ENCODE data around the gene KNSTRN.

The KNSTRN gene

DNA sequence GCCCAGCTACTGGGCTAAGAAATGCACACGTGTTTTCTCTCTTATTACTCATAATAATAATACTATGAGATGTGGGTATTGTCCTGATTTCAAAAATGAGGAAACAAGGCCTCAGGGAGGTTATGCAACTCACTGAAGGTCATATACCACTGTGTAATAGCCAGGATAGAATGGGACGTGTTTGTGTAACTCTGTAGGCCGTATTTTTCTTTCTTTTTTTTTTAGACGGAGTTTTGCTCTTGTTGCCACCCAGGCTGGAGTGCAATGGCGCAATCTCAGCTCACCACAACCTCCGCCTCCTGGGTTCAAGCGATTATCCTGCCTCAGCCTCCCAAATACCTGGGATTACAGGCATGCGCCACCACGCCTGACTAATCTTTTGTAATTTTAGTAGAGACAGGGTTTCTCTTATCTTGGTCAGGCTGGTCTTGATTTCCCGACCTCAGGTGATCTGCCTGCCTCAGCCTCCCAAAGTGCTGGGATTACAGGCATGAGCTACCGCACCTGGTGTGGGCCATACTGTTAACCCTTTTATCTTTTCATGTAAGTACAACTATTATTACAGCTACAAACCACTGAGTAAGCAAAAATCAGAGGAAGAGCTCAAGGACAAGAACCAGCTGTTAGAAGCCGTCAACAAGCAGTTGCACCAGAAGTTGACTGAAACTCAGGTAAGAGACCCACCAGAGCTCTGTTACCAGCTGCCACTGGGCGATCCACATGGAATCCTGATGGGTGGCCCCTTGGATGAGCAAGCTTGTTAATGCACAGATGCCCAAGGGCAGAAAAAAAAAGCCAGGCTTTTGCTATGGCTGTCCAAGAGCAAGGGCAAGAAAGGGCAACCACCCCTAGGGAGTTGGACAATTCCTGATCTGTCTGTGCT is 6.7 kb downstream of the KNSTRN start:
- H3K36me3 ChIP-seq (ENCODE audit: control insufficient read depth, insufficient read depth, low read length), result peaks cover 96% of the 10 kb centered on the region

DNA sequence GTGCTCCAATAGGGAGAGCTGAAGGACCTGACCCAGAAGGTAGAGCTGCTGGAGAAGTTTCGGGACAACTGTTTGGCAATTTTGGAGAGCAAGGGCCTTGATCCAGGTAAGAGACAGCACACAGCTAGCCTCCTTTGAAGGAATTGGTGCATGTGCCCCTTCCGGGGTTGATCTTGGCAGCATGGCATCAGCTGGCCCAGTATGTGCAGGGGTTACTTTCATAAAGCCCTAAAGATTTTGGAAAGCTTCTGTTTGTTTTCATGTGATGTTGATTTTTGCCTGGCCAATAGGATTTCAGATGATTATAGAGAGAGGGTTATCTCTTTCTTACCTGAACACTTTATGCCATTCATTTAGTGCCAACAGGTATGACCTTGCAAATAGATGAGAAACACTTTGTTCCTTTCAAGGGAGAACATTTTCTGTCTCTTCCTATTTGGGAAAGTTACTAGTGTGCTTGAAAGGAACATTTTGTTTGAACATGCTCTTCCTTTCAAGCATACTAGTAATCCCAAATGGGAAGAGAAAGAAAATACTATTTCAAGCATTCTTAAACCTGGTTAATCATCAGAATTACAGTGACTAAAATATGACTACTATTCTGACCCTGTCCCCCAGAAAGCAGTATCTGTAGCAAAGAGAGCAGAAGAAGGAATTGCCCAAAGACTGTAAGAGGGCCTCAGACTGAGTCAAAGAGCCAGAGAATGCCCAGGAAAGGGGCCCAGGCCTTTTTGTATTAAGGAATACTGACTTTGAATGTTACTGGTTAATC is 7.5 kb downstream of the KNSTRN start:
- peaks cover 96% of the 10 kb centered on the region for H3K36me3 ChIP-seq (ENCODE audit: control insufficient read depth, insufficient read depth, low read length)
- peaks cover 11% of the 10 kb centered on the region for H3K9me3 ChIP-seq (ENCODE audit: control insufficient read depth, insufficient read depth, low read depth, low read length)
- no peak overlapping the region for H3K27ac ChIP-seq (ENCODE audit: low read depth, low read length)
- H3K9ac ChIP-seq (ENCODE audit: low read length), result no peak overlapping the region
- no peaks in the 10 kb centered on the region for H3K4me1 ChIP-seq (ENCODE audit: control insufficient read depth, insufficient read depth, low read length)
- no peak overlapping the region for H3K4me3 ChIP-seq (ENCODE audit: low read depth, low read length)
- H3K27me3 ChIP-seq (ENCODE audit: control insufficient read depth, insufficient read depth, low read length), result no peaks in the 10 kb centered on the region

More for the DNA sequence above, 6.7 kb downstream of the KNSTRN start:
- H3K27me3 ChIP-seq (ENCODE audit: control insufficient read depth, insufficient read depth, low read length), result no peaks in the 10 kb centered on the region
- H3K9me3 ChIP-seq (ENCODE audit: control insufficient read depth, insufficient read depth, low read depth, low read length), result peaks cover 11% of the 10 kb centered on the region
- H3K9ac ChIP-seq (ENCODE audit: low read length), result no peak overlapping the region
- no peaks in the 10 kb centered on the region for H3K4me1 ChIP-seq (ENCODE audit: control insufficient read depth, insufficient read depth, low read length)
- no peak overlapping the region for H3K4me3 ChIP-seq (ENCODE audit: low read depth, low read length)
- no peak overlapping the region for H3K27ac ChIP-seq (ENCODE audit: low read depth, low read length)

DNA sequence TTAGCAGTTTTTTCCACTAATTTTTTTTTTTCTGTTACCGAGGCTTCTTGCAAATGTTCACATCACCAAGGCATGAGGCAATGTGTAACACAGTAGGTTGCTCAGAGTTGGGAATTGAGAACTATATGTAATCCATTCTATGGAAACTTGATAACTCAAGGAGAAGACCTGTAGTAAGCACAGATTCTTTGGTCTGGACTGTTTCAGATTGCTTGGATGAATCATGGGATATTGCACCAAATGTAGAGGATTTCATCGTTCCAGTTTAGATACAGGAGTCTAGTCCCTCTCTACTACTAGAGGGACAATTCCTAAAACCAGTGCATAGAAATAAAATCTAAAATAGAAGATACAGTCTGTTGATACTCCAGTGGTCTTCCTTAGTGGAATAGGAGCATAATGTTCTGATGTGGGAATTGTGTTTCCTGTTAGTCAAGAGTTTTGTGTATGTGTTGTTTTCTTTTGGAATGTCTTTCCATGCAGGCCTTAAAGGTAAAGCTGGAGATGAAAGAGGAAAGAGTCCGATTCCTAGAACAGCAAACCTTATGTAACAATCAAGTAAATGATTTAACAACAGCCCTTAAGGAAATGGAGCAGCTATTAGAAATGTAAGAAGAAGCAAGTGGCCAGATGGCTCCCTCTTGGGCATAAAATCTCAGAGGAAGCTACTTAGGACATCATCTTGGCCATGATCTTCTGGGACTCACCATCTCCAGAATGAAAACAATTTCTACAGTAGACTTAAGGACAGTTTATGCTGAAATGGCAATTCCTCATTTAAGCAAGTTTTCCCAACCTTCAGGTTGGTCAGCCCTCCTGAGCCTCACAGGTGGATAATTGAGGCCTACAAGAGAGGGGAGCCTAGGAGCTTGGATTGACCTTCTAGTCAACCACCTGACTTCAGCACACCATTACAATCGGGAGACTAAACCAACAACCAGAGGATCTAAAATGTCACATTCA is 10.7 kb downstream of the KNSTRN start:
- H3K4me1 ChIP-seq (ENCODE audit: control insufficient read depth, insufficient read depth, low read length), result no peaks in the 10 kb centered on the region
- no peak overlapping the region for H3K4me3 ChIP-seq (ENCODE audit: low read depth, low read length)
- H3K36me3 ChIP-seq (ENCODE audit: control insufficient read depth, insufficient read depth, low read length), result peaks cover 66% of the 10 kb centered on the region
- H3K9ac ChIP-seq (ENCODE audit: low read length), result no peak overlapping the region
- no peaks in the 10 kb centered on the region for H3K27me3 ChIP-seq (ENCODE audit: control insufficient read depth, insufficient read depth, low read length)
- H3K9me3 ChIP-seq (ENCODE audit: control insufficient read depth, insufficient read depth, low read depth, low read length), result no peaks in the 10 kb centered on the region
- no peak overlapping the region for H3K27ac ChIP-seq (ENCODE audit: low read depth, low read length)

GRCh38 chr15:40397688-40398412 is 15.3 kb downstream of the KNSTRN start:
- Histone ChIP-seq H3K27me3 (ENCODE audit: control insufficient read depth, insufficient read depth, low read length) (no peaks in the 10 kb centered on the region), H3K27ac (ENCODE audit: low read depth, low read length) (no peak overlapping the region), H3K9ac (ENCODE audit: low read length) (no peak overlapping the region), H3K9me3 (ENCODE audit: control insufficient read depth, insufficient read depth, low read depth, low read length) (no peaks in the 10 kb centered on the region), H3K4me1 (ENCODE audit: control insufficient read depth, insufficient read depth, low read length) (no peaks in the 10 kb centered on the region), H3K4me3 (ENCODE audit: low read depth, low read length) (no peak overlapping the region), H3K36me3 (ENCODE audit: control insufficient read depth, insufficient read depth, low read length) (peaks cover 21% of the 10 kb centered on the region)

DNA sequence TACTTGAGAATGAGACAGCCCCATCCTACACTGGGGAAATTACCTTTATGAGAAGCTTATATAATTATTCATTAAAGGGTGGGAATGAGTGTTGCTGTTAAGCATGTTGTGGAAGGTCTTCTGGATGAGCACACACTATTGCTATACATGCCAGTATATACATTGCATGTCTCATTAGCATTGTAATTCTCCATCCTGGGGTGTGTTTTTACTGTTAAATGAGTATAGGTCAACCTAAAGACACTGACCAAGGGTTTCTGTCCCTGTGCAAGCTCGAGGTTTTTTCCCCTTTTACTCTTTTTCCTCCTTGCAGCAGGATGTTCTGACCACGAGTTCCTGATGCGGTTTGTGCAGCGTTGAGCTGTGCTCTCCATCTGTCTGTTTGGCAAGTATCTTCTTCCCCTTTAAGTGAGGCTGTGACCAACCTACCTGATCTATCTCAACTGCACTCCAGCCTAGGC is 15.9 kb downstream of the KNSTRN start:
- no peak overlapping the region for H3K9ac ChIP-seq (ENCODE audit: low read length)
- H3K36me3 ChIP-seq (ENCODE audit: control insufficient read depth, insufficient read depth, low read length), result peaks cover 15% of the 10 kb centered on the region
- H3K27ac ChIP-seq (ENCODE audit: low read depth, low read length), result no peak overlapping the region
- no peaks in the 10 kb centered on the region for H3K4me1 ChIP-seq (ENCODE audit: control insufficient read depth, insufficient read depth, low read length)
- no peaks in the 10 kb centered on the region for H3K27me3 ChIP-seq (ENCODE audit: control insufficient read depth, insufficient read depth, low read length)
- H3K4me3 ChIP-seq (ENCODE audit: low read depth, low read length), result no peak overlapping the region
- H3K9me3 ChIP-seq (ENCODE audit: control insufficient read depth, insufficient read depth, low read depth, low read length), result no peaks in the 10 kb centered on the region

- H3K27ac ChIP-seq (ENCODE audit: low read depth, low read length), result no peak overlapping the region
- H3K27me3 ChIP-seq (ENCODE audit: control insufficient read depth, insufficient read depth, low read length), result no peaks in the 10 kb centered on the region
- H3K9ac ChIP-seq (ENCODE audit: low read length), result no peak overlapping the region
- no peak overlapping the region for H3K4me3 ChIP-seq (ENCODE audit: low read depth, low read length)
- no peaks in the 10 kb centered on the region for H3K4me1 ChIP-seq (ENCODE audit: control insufficient read depth, insufficient read depth, low read length)
- H3K36me3 ChIP-seq (ENCODE audit: control insufficient read depth, insufficient read depth, low read length), result peaks cover 6% of the 10 kb centered on the region
- no peaks in the 10 kb centered on the region for H3K9me3 ChIP-seq (ENCODE audit: control insufficient read depth, insufficient read depth, low read depth, low read length)
Measured at GRCh38 chr15:40399370-40399769, 16.8 kb downstream of the KNSTRN start.

DNA sequence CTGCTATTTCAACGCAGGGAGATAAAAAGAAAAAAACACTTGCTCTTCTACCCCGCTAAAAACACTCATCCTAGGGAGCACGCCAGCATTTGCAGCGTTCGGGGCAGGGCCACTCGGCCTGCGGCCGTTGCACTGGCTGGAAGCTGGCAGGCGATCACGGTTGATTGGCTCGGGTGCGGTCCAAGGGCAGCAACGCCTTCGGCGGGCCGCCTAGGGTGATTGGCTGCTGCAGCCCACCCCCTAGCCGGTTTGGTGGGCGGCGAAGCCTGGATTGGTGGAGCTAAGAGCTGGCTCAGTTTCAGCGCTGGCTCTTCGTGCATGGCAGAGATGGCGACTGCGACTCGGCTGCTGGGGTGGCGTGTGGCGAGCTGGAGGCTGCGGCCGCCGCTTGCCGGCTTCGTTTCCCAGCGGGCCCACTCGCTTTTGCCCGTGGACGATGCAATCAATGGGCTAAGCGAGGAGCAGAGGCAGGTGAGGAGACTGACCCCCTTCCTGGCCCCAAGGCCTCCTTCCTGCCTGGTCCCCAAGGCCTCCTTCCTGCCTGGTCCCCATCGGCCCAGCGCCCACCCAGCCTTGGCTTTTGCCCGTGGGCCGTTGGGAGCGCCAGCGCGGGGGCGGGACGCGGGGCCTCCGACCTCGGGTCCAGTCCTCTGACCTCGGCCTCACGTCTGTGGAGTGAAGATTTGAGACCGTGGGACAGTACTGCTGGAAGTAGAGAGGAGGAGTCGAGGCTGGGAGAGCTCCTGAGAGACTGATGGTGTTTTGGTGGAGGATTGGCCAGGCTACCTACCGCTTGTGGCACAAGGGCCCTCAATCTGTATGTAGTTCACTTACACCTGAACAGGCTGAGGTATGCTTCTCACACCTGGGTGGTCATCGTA is 23.2 kb downstream of the KNSTRN start, which contains the start of gene IVD:
Gene IVD (plus strand): TSS at position 295 of the 881 bp plus-strand sequence. CDS start 33 bp downstream, at position 328.
- H3K9me3 ChIP-seq (ENCODE audit: control insufficient read depth, insufficient read depth, low read depth, low read length), result no peaks in the 10 kb centered on the region
- peaks cover 32% of the 10 kb centered on the region for H3K36me3 ChIP-seq (ENCODE audit: control insufficient read depth, insufficient read depth, low read length)
- H3K4me1 ChIP-seq (ENCODE audit: control insufficient read depth, insufficient read depth, low read length), result peaks cover 8% of the 10 kb centered on the region; the same call in 1 of the 2 replicates
- no peaks in the 10 kb centered on the region for H3K27me3 ChIP-seq (ENCODE audit: control insufficient read depth, insufficient read depth, low read length)
- peak within 1 kb of the TSS; percentile 43 for H3K27ac ChIP-seq (ENCODE audit: low read depth, low read length)
- H3K9ac ChIP-seq (ENCODE audit: low read length), result peak within 1 kb of the TSS; percentile 88
- H3K4me3 ChIP-seq (ENCODE audit: low read depth, low read length), result peak within 1 kb of the TSS; percentile 87

- peaks cover 8% of the 10 kb centered on the region; the same call in 1 of the 2 replicates for H3K4me1 ChIP-seq (ENCODE audit: control insufficient read depth, insufficient read depth, low read length)
- H3K9ac ChIP-seq (ENCODE audit: low read length), result no peak overlapping the region
- H3K27ac ChIP-seq (ENCODE audit: low read depth, low read length), result no peak overlapping the region
- H3K27me3 ChIP-seq (ENCODE audit: control insufficient read depth, insufficient read depth, low read length), result no peaks in the 10 kb centered on the region
- peaks cover 50% of the 10 kb centered on the region for H3K36me3 ChIP-seq (ENCODE audit: control insufficient read depth, insufficient read depth, low read length)
- peak overlapping the region; percentile 16; the same call in 1 of the 2 replicates for H3K4me3 ChIP-seq (ENCODE audit: low read depth, low read length)
- no peaks in the 10 kb centered on the region for H3K9me3 ChIP-seq (ENCODE audit: control insufficient read depth, insufficient read depth, low read depth, low read length)
Measured at GRCh38 chr15:40407330-40407990, 24.9 kb downstream of the KNSTRN start.

DNA sequence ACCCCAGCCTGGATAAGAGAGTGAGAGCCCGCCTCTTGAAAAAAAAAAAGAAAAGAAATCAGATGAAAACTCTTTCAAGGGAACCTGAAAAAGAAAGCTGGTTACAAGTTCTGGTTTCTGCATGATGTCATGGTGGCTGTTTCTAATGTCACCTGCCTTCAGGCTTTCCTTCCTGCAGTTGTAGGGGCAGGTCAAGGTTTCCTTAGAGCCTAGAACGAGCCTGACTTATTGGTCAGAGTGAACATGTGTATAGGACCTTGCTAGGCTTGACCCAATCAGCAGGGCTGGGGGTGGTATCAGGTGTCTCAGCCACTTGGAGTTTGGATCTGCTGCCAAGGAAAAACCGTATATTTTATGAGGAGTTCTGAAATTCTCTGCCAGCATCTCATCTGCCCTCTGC is 26.8 kb downstream of the KNSTRN start:
- Histone ChIP-seq H3K4me1 (ENCODE audit: control insufficient read depth, insufficient read depth, low read length) (peaks cover 8% of the 10 kb centered on the region; the same call in 1 of the 2 replicates), H3K36me3 (ENCODE audit: control insufficient read depth, insufficient read depth, low read length) (peaks cover 69% of the 10 kb centered on the region), H3K27ac (ENCODE audit: low read depth, low read length) (no peak overlapping the region), H3K27me3 (ENCODE audit: control insufficient read depth, insufficient read depth, low read length) (no peaks in the 10 kb centered on the region), H3K4me3 (ENCODE audit: low read depth, low read length) (no peak overlapping the region), H3K9ac (ENCODE audit: low read length) (no peak overlapping the region), H3K9me3 (ENCODE audit: control insufficient read depth, insufficient read depth, low read depth, low read length) (no peaks in the 10 kb centered on the region)
